Measurements from ENCODE around the gene MAN2A1. TPM values are rescaled to one million over a fixed set of nuclear protein-coding genes. Genes with fewer than 3 reads are reported as not detected.

Gene MAN2A1
- total RNA-seq, 1 experiment from 2014 or later, result 86.6 TPM

GRCh38 chr5:109876030-109876725 lies 186.5 kb downstream of the MAN2A1 start:
- ChIA-PET POLR2A (interaction anchor here (1.1 kb wide), 1 partner anchor 12 kb away, joined by 3 read pairs; no protein-coding TSS in a partner anchor), CTCF (interaction anchor here (1.0 kb wide), 1 partner anchor 188 kb away, joined by 3 read pairs; no protein-coding TSS in a partner anchor)
- TF ChIP-seq AFF4 (CRISPR knock-in tag; IDR thresholded peaks at IDR 0.05; ENCODE audit: borderline replicate concordance) (no peak), MXD4 (CRISPR knock-in tag; IDR thresholded peaks at IDR 0.05; ENCODE audit: borderline replicate concordance) (no peak), ZBTB21 (CRISPR knock-in tag; IDR thresholded peaks at IDR 0.05; ENCODE audit: borderline replicate concordance) (no peak), SMAD4 (CRISPR knock-in tag; IDR thresholded peaks at IDR 0.05) (no peak), GABPB1 (CRISPR knock-in tag; IDR thresholded peaks at IDR 0.05) (no peak), ZNF317 (CRISPR knock-in tag; IDR thresholded peaks at IDR 0.05; ENCODE audit: borderline replicate concordance, low read depth) (no peak), HMGXB4 (CRISPR knock-in tag; IDR thresholded peaks at IDR 0.05) (no peak), CTCF (IDR thresholded peaks at IDR 0.05) (no peak), TCF7 (CRISPR knock-in tag; IDR thresholded peaks at IDR 0.05; ENCODE audit: low read depth) (no peak), FOXK1 (CRISPR knock-in tag; IDR thresholded peaks at IDR 0.05) (no peak), ZNF423 (CRISPR knock-in tag; IDR thresholded peaks at IDR 0.05) (no peak), OVOL2 (CRISPR knock-in tag; IDR thresholded peaks at IDR 0.05; ENCODE audit: borderline replicate concordance) (no peak), IRF2 (CRISPR knock-in tag; IDR thresholded peaks at IDR 0.05; ENCODE audit: borderline replicate concordance, low read depth) (no peak), USF1 (CRISPR knock-in tag; IDR thresholded peaks at IDR 0.05) (no peak), FOXP4 (CRISPR knock-in tag; IDR thresholded peaks at IDR 0.05) (no peak), CREM (CRISPR knock-in tag; IDR thresholded peaks at IDR 0.05) (no peak), JUN (CRISPR knock-in tag; IDR thresholded peaks at IDR 0.05) (no peak), ZNF219 (CRISPR knock-in tag; IDR thresholded peaks at IDR 0.05; ENCODE audit: borderline replicate concordance) (no peak), ZNF416 (CRISPR knock-in tag; IDR thresholded peaks at IDR 0.05) (no peak), ESRRA (CRISPR knock-in tag; IDR thresholded peaks at IDR 0.05; ENCODE audit: borderline replicate concordance) (no peak)
- H3K27ac Mint-ChIP-seq, result no peak overlapping the region
- no peaks in the 10 kb centered on the region; the same call in 1 of the 2 replicates for H3K27me3 Mint-ChIP-seq (ENCODE audit: low read depth)
- H3K4me1 Mint-ChIP-seq, result 0 out of 2 replicates have a peak, but pooled peaks cover 3% of the 10 kb centered on the region
- H3K36me3 Mint-ChIP-seq, result no peaks in the 10 kb centered on the region
- no peak for ATAC-seq
- H3K4me3 Mint-ChIP-seq, result no peak overlapping the region
- H3K9me3 Mint-ChIP-seq, result no peaks in the 10 kb centered on the region
- DNase-seq (ENCODE audit: low spot score), result no peak

Measured in WTC11 (cell line).